Nephron progenitor cell (in vitro differentiated cells): ENCODE measurements around the gene ZNF470.

Experiments
- DNase-seq: peaks from one replicate; pipeline ENCODE4 v3.0.0; 2021
- H3K27ac Mint-ChIP-seq: 2 replicates; pipeline ENCODE4 v1.8.0; 2021; ENCODE audit warnings: mild to moderate bottlenecking, moderate library complexity, mixed read lengths
- H3K27me3 Mint-ChIP-seq: 2 replicates; pipeline ENCODE4 v1.8.0; 2021; ENCODE audit warnings: mild to moderate bottlenecking, low read depth, mixed read lengths; ENCODE audit not compliant: poor library complexity
- H3K36me3 Mint-ChIP-seq: 2 replicates; pipeline ENCODE4 v1.8.0; 2021; ENCODE audit warnings: low read depth, mixed read lengths
- H3K4me1 Mint-ChIP-seq: 2 replicates; pipeline ENCODE4 v1.8.0; 2021; ENCODE audit warnings: mixed read lengths
- H3K4me3 Mint-ChIP-seq: 2 replicates; pipeline ENCODE4 v1.8.0; 2021; ENCODE audit warnings: mild to moderate bottlenecking, moderate library complexity, mixed read lengths
- H3K9me3 Mint-ChIP-seq: 2 replicates; pipeline ENCODE4 v1.8.0; 2021; ENCODE audit warnings: mild to moderate bottlenecking, moderate library complexity, mixed read lengths
- TF ChIP-seq, protein P1 (sequence below): fragments of 200-600 bp; sonication (generic); IDR thresholded peaks from 2 replicates; pipeline ENCODE4 v1.5.0; 2021; ENCODE audit warnings: antibody characterized with exemption

Gene ZNF470

DNA sequence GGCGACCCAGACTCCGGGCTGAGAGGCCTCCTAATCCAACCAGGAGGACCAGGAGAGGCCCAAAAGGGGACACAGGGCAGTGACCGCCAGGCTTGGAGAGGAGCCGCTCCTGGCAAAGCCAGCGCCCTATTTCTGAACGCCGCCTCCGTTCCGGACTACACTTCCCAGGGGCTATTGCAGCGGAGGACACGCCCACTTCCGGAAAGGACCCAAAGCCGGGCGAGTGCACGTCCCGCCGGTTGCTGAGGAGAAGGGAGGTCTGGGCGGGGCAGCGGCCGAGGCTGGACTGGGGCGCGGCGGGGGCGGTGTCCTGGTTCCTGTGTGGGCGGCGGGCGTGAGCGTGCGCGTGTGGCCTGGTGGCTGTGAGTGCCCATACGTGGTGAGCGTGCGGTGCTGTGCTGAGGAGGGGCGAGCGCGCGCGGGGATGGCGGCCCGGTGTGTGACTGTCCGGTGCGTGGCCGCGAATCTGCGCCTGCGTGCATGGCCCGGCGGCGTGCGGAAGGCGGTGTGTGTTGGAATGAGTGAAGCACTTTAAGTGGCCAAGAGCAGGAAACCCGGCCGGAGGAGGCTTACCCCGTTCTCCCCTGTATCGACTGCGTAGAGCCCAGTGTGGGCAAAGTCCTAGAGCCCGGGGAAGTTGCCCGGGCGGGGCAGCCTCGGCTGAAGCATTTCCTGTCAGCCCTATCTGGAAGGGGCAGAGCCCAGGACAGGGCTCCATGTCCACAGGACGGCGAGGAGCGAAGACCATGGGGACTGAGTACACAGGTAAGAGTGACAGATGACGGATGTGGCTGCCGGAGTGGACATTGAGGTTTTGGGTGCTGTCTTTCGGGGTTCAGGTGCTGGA, at the start of gene ZNF470:
ZNF470 (plus strand) TSS at position 195 of the 847 bp plus-strand sequence. CDS start 2,844 bp downstream, outside the sequence.
- Mint-ChIP-seq H3K27ac (peak within 1 kb of the TSS; percentile 89), H3K27me3 (no peaks in the 10 kb centered on the region), H3K9me3 (peaks cover 96% of the 10 kb centered on the region), H3K36me3 (peaks cover 82% of the 10 kb centered on the region), H3K4me1 (peaks cover 12% of the 10 kb centered on the region), H3K4me3 (peak within 1 kb of the TSS; percentile 97)
- TF ChIP-seq, protein P1, sequence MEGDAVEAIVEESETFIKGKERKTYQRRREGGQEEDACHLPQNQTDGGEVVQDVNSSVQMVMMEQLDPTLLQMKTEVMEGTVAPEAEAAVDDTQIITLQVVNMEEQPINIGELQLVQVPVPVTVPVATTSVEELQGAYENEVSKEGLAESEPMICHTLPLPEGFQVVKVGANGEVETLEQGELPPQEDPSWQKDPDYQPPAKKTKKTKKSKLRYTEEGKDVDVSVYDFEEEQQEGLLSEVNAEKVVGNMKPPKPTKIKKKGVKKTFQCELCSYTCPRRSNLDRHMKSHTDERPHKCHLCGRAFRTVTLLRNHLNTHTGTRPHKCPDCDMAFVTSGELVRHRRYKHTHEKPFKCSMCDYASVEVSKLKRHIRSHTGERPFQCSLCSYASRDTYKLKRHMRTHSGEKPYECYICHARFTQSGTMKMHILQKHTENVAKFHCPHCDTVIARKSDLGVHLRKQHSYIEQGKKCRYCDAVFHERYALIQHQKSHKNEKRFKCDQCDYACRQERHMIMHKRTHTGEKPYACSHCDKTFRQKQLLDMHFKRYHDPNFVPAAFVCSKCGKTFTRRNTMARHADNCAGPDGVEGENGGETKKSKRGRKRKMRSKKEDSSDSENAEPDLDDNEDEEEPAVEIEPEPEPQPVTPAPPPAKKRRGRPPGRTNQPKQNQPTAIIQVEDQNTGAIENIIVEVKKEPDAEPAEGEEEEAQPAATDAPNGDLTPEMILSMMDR: no peak
- DNase-seq: peak; percentile 95

DNA sequence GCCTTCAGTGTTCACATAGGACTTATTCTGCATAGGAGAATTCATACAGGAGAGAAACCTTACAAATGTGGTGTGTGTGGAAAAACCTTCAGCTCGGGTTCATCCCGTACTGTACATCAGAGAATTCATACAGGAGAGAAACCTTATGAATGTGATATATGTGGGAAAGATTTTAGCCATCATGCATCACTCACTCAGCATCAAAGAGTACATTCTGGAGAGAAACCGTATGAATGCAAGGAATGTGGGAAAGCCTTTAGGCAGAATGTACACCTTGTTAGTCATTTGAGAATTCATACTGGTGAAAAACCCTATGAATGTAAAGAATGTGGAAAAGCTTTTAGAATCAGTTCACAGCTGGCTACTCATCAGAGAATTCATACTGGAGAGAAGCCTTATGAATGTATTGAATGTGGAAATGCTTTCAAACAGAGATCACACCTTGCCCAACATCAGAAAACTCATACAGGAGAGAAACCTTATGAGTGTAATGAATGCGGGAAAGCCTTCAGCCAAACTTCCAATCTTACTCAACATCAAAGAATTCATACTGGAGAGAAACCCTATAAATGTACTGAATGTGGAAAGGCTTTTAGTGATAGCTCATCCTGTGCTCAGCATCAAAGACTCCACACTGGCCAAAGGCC, 41.9 kb upstream of the ZNF470 start:
- no peak overlapping the region for H3K27ac Mint-ChIP-seq
- peaks cover 5% of the 10 kb centered on the region for H3K36me3 Mint-ChIP-seq
- H3K4me1 Mint-ChIP-seq: no peaks in the 10 kb centered on the region
- peaks cover 95% of the 10 kb centered on the region for H3K9me3 Mint-ChIP-seq
- H3K27me3 Mint-ChIP-seq: peaks cover 4% of the 10 kb centered on the region
- no peak for DNase-seq
- TF ChIP-seq, protein P1: no peak
- no peak overlapping the region for H3K4me3 Mint-ChIP-seq

DNA sequence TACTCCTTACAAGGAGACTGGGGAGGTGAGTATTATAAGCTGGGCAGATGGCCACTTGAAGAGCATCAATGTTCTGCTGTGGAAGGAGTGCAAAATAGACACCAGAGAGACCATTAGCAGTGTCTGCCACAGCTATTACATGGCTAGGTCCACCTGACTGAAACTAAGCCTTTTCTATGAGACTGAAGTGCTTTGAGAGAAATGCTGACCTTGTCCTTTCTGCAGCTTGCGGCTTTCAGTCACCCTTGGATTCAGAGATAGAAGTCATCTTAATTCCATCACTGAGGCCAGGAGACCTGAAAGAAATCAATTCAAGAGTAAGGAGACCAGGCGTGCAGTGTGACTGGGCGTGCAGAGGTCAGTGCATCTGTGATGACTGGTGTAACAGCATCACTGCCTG, 29.8 kb upstream of the ZNF470 start:
- no peak for DNase-seq
- Mint-ChIP-seq H3K27ac (no peak overlapping the region), H3K9me3 (peaks cover 91% of the 10 kb centered on the region), H3K4me1 (no peaks in the 10 kb centered on the region), H3K27me3 (no peaks in the 10 kb centered on the region), H3K36me3 (peaks cover 40% of the 10 kb centered on the region), H3K4me3 (peak overlapping the region; percentile 84)
- TF ChIP-seq, protein P1: no peak

DNA sequence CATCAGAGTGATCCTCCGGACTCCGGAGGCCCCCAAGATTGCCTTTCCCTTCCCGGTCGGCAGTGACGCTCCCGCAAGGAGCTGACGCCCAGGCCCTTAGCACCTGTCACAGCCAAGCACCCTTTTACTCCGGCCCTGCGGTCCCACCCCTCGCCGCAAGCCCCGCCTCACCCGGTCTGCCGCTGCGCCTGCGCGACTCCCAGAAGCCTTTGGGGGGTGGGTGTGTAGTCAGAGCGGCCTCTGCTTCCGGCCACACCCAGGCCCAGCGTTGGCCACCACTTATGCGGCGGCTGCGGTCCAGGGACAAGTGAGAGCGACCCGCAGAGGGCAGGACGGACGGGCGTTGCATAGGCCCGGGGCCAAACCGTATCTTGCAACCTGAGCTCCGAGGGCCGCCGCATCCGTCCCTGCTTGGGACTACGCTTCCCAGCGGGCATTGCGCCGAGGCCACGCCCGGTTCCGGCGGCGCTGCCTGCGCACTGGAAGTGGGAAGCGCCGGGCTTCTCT, 29.0 kb upstream of the ZNF470 start:
- Mint-ChIP-seq H3K36me3 (peaks cover 48% of the 10 kb centered on the region), H3K27me3 (no peaks in the 10 kb centered on the region), H3K4me1 (no peaks in the 10 kb centered on the region), H3K9me3 (peaks cover 90% of the 10 kb centered on the region), H3K27ac (peak overlapping the region; percentile 91), H3K4me3 (peak overlapping the region; percentile 84)
- TF ChIP-seq, protein P1: no peak
- DNase-seq: peak; percentile 79

DNA sequence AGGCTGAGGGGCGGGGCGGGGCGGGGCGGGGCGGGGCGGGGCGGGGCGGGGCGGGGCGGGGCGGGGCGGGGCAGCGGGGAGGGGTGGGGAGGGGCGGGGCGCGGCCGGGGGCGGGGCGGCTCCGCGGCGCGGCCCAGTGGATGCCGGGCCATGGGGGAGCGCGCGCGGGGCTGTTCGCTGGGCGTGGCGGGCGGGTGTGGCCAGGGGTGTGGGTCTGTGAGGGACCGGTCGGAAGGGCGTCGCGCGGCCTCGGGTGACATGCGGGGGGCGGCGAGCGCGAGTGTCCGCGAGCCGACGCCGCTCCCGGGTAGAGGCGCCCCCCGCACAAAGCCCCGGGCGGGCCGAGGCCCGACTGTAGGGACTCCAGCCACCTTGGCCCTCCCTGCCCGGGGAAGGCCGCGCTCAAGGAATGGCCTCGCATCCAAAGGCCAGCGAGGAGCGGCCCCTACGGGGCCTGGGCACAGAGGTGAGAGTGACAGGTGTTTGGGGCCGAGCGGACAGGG, 28.5 kb upstream of the ZNF470 start, which contains the start of gene ZFP28:
ZFP28 (plus strand) TSS at position 188 of the 503 bp plus-strand sequence; CDS start at position 259, 71 bp downstream.
- no peaks in the 10 kb centered on the region for H3K4me1 Mint-ChIP-seq
- H3K9me3 Mint-ChIP-seq: peaks cover 90% of the 10 kb centered on the region
- no peaks in the 10 kb centered on the region for H3K27me3 Mint-ChIP-seq

More for the DNA sequence above, 28.5 kb upstream of the ZNF470 start, which contains the start of gene ZFP28:
- Mint-ChIP-seq H3K36me3 (peaks cover 53% of the 10 kb centered on the region), H3K4me3 (peak within 1 kb of the TSS; percentile 84), H3K27ac (peak within 1 kb of the TSS; percentile 91)
- peak; percentile 75 for DNase-seq
- TF ChIP-seq, protein P1: no peak
